Cardiac atrium fibroblast (primary cell): ENCODE measurements around the gene PPP5C. TPM values are rescaled to one million over a fixed set of nuclear protein-coding genes. Genes with fewer than 3 reads are reported as not detected.

Experiments
- total RNA-seq: library from RNA; depleted of rRNA; stranded (reverse); fragments of >200 nt; gene quantifications from 2 replicates; pipeline ENCODE4 v1.2.3, GENCODE V29; 2015

The PPP5C gene
- total RNA-seq = 74.5 and 74.6 TPM in 2 replicates

DNA sequence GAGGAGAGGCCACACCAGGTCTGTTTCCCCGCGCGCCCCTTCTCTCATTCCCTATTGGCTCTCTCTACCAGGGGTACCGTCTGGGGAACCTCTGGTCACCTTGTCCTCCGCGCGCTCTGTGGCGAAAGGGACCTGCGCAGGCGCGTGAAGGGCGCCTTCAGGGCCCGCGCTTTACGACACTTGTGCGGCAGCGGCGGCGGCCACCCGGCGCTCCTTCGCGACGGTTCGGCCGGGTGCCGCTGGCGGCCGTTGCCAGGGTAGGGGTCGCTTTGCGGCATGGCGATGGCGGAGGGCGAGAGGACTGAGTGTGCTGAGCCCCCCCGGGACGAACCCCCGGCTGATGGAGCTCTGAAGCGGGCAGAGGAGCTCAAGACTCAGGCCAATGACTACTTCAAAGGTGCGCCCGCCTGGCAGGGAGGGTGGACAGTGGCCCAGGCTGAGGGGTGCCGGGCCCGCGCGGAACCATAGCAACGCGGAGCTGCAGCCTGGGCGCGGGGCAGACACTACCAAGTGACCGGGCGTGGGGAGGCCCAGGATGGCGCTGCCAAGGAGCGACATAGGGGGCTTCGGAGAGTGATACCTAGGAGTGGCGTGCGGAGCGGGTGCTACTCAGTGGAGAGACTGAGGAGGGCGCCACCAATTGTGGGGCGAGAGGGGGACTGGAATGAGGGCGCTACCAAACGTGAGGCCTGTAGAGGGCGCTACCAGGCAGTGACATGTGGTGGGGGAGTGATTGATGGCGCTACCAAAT is at the start of gene PPP5C:
PPP5C (plus strand) TSS at position 267 of the 751 bp plus-strand sequence; CDS start at position 277, 10 bp downstream.

GRCh38 chr19:46413262-46414031 is 66.6 kb downstream of the PPP5C start, which contains the start of gene CCDC8:
CCDC8 (minus strand) TSS chr19:46413564; CDS start chr19:46412810, 754 bp downstream.

GRCh38 chr19:46428239-46429135 is 81.6 kb downstream of the PPP5C start, which contains the start of gene PNMA8C:
PNMA8C (minus strand) TSS chr19:46428936; CDS start chr19:46428359, 577 bp downstream.

Other genes starting within 250 kb of the PPP5C start
- not detected in 2 replicates for gene IGFL3, start 222.4 kb upstream of the PPP5C start, total RNA-seq
- gene IGFL2, start 198.8 kb upstream of the PPP5C start, total RNA-seq = not detected in 2 replicates
- gene IGFL1, start 117.3 kb upstream of the PPP5C start, total RNA-seq = not detected in 2 replicates
- gene HIF3A, start 50.0 kb upstream of the PPP5C start, total RNA-seq = 18.8 and 20.4 TPM in 2 replicates
- 29.8 and 32.1 TPM in 2 replicates for gene CCDC8, start 66.5 kb downstream of the PPP5C start, total RNA-seq
- not detected in 2 replicates for gene PNMA8C, start 81.8 kb downstream of the PPP5C start, total RNA-seq
- gene PNMA8A, start 124.5 kb downstream of the PPP5C start, total RNA-seq = 0.36 and 1.5 TPM in 2 replicates
- 0.97 and 1.3 TPM in 2 replicates for gene PNMA8B, start 148.8 kb downstream of the PPP5C start, total RNA-seq